Measurements from ENCODE around the gene LPCAT1.
"Not testable (repeated sequence)": the region's sequence is repeated elsewhere in the genome, so short reads cannot be mapped to it uniquely, and the experiment has no call there.

Gene LPCAT1

DNA sequence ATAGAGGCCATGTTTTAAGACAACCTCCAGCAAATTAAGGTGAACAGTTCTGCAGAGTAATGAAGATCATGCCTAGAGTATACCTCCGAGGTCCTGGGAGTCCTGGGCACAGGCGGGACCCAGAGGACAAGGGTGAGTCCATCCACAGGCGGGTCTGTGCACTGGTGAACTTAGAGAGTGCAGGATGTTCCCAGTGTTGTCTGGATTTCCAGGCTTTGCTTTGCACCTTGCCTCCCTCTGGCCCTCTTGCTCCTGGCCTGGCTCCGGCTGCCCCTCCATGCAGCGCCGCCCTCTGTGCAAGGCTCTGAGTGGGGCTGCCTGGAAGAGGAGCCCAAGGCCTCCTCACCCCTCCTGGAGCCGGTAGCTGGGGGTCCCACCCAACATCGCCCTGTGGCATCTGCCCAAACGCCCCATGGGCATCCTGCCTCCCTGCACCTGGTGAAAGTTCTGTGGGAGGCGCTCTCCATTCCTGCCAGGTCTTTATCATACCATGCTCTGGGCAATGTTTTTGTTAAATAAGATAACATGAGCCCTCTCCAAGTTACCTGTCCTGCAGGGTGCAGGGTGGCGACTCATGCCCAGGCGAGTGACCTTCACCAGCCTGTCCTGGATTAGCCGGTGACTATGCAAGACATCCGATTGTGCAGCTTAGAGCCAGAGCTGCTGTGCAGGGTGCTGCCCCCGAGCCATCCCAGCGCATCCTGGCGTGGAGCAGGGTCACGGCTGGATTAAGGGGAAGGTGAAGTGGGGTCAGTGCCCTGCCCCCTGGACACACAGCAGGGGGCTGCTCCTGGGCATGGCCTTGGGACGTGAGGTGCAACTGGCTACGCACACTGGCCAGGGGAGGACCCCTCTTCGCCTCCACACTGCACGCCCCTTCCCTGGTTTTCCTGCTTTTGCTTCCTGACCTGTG lies 41.3 kb upstream of the LPCAT1 start:
- TF ChIP-seq, protein P1, sequence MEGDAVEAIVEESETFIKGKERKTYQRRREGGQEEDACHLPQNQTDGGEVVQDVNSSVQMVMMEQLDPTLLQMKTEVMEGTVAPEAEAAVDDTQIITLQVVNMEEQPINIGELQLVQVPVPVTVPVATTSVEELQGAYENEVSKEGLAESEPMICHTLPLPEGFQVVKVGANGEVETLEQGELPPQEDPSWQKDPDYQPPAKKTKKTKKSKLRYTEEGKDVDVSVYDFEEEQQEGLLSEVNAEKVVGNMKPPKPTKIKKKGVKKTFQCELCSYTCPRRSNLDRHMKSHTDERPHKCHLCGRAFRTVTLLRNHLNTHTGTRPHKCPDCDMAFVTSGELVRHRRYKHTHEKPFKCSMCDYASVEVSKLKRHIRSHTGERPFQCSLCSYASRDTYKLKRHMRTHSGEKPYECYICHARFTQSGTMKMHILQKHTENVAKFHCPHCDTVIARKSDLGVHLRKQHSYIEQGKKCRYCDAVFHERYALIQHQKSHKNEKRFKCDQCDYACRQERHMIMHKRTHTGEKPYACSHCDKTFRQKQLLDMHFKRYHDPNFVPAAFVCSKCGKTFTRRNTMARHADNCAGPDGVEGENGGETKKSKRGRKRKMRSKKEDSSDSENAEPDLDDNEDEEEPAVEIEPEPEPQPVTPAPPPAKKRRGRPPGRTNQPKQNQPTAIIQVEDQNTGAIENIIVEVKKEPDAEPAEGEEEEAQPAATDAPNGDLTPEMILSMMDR (IDR thresholded peaks at IDR 0.05) = no peak
- Histone ChIP-seq H3K4me3 (no peak overlapping the region), H3K27ac (no peak overlapping the region)
- DNase-seq (ENCODE audit: low spot score) = no peak

- no peak for DNase-seq (ENCODE audit: low spot score)
These were observed 40.5 kb upstream of the LPCAT1 start for GRCh38 chr5:1564182-1564748.

GRCh38 chr5:1563617-1564181 lies 39.9 kb upstream of the LPCAT1 start:
- no peak for DNase-seq (ENCODE audit: low spot score)
- TF ChIP-seq, protein P1 (IDR thresholded peaks at IDR 0.05) = no peak
- Histone ChIP-seq H3K4me3 (no peak overlapping the region), H3K27ac (no peak overlapping the region)

More at GRCh38 chr5:1564182-1564748, 40.5 kb upstream of the LPCAT1 start:
- Histone ChIP-seq H3K27ac (no peak overlapping the region), H3K4me3 (no peak overlapping the region)
- TF ChIP-seq, protein P1 (IDR thresholded peaks at IDR 0.05) = no peak

DNA sequence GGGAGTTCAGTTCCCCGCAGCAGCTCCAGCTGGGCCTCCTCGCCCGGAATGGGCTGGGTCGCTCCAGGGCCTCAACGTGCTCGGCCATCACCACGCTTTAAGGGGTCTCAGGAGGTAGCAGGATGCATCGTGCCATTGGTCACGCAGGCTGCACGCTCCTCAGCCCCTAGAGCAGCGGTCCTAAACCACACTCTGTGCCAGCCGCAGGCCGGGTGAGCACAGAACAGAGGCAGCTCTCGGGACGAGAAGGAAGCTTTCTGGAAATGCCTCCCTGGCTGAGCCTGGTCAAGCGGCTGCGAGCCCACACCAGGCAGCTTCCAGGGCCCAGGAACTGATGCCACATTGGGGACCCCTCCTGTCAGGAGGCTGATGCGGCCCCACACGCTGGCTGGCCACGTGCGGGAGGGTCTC lies 39.3 kb upstream of the LPCAT1 start:
- TF ChIP-seq, protein P1 (IDR thresholded peaks at IDR 0.05) = no peak
- DNase-seq (ENCODE audit: low spot score) = no peak
- H3K4me3 ChIP-seq = no peak overlapping the region
- no peak overlapping the region for H3K27ac ChIP-seq

- DNase-seq (ENCODE audit: low spot score) = no peak
These were observed 38.8 kb upstream of the LPCAT1 start for GRCh38 chr5:1562599-1562998.

GRCh38 chr5:1561402-1561929 lies 37.7 kb upstream of the LPCAT1 start:
- Histone ChIP-seq H3K27ac (no peak overlapping the region), H3K4me3 (no peak overlapping the region)
- DNase-seq (ENCODE audit: low spot score) = no peak
- TF ChIP-seq, protein P1 (IDR thresholded peaks at IDR 0.05) = no peak

More at GRCh38 chr5:1562599-1562998, 38.8 kb upstream of the LPCAT1 start:
- Histone ChIP-seq H3K4me3 (no peak overlapping the region), H3K27ac (no peak overlapping the region)
- TF ChIP-seq, protein P1 (IDR thresholded peaks at IDR 0.05) = no peak

DNA sequence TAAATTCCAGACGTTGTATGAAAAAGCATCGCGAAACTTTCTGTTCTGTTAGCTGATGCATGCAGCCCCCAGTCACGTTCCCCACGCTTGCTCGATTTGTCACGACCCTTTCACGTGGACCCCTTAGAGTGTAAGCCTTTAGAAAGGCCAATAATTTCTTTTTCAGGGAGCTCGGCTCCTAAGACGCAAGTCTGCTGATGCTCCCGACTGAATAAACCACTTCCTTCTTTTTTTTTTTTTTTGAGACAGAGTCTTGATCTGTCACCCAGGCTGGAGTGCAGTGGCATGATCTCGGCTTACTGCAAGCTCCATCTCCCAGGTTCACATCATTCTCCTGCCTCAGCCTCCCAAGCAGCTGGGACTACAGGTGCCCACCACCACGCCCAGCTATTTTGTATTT lies 36.7 kb upstream of the LPCAT1 start:
- H3K4me3 ChIP-seq; H3K27ac ChIP-seq; DNase-seq (ENCODE audit: low spot score): not testable (repeated sequence)

All from coronary artery (tissue), 2 donors.